Smooth muscle cell (in vitro differentiated cells): Measurements from ENCODE around the gene OTULIN. TPM values are rescaled to one million over a fixed set of nuclear protein-coding genes. Genes with fewer than 3 reads are reported as not detected.

Experiments used
- DNase-seq: peaks from one replicate; lab custom pipeline; 2025; ENCODE audit not compliant: unreplicated experiment; lab: John Stamatoyannopoulos, UW
- H2AFZ ChIP-seq: fragments of 200-600 bp; sonication (generic); 2 replicates; pipeline ENCODE4 v1.6.0; 2016; ENCODE audit warnings: antibody characterized with exemption, low read depth, mild to moderate bottlenecking
- H3F3A ChIP-seq: fragments of 200-600 bp; sonication (generic); 2 replicates; pipeline ENCODE4 v1.6.0; 2017; ENCODE audit warnings: antibody characterized with exemption, low read depth
- H3K27ac ChIP-seq: fragments of 200-600 bp; sonication (generic); 2 replicates; pipeline ENCODE4 v1.5.1; 2016; ENCODE audit warnings: low read depth, mild to moderate bottlenecking
- H3K27me3 ChIP-seq: fragments of 200-600 bp; sonication (generic); 2 replicates; pipeline ENCODE4 v1.6.1; 2016; ENCODE audit warnings: low read depth, mild to moderate bottlenecking
- H3K36me3 ChIP-seq: fragments of 200-600 bp; sonication (generic); 2 replicates; pipeline ENCODE4 v1.5.1; 2016; ENCODE audit warnings: low read depth
- H3K4me1 ChIP-seq: fragments of 200-600 bp; sonication (generic); 2 replicates; pipeline ENCODE4 v1.5.1; 2016; ENCODE audit warnings: low read depth
- H3K4me2 ChIP-seq: fragments of 200-600 bp; sonication (generic); 2 replicates; pipeline ENCODE4 v1.6.0; 2016; ENCODE audit warnings: mild to moderate bottlenecking
- H3K4me3 ChIP-seq: fragments of 200-600 bp; sonication (generic); 2 replicates; pipeline ENCODE4 v1.5.1; 2016; ENCODE audit warnings: mild to moderate bottlenecking
- H3K79me2 ChIP-seq: fragments of 200-600 bp; sonication (generic); 2 replicates; pipeline ENCODE4 v1.6.0; 2016; ENCODE audit warnings: low read depth, mild to moderate bottlenecking
- H3K9ac ChIP-seq: fragments of 200-600 bp; sonication (generic); 2 replicates; pipeline ENCODE4 v1.6.0; 2016; ENCODE audit warnings: low read depth
- H3K9me3 ChIP-seq: fragments of 200-600 bp; sonication (generic); replicated peaks from 2 replicates; pipeline ENCODE4 v1.5.1; 2016; ENCODE audit warnings: low read depth
- H4K20me1 ChIP-seq: fragments of 200-600 bp; sonication (generic); 2 replicates; pipeline ENCODE4 v1.6.0; 2016; ENCODE audit warnings: low read depth
- WGBS: methylation state at CpG from one replicate; pipeline ENCODE4 v1.1.7; 2016; ENCODE audit warnings: low lambda C conversion rate; 5-methylcytosine and 5-hydroxymethylcytosine counted together
- polyA plus RNA-seq: library from polyadenylated mRNA; unstranded; fragments of >200 nt; fragmentation: Nextera tagmentation; extraction: Ambion mirVana; gene quantifications from 2 replicates; pipeline ENCODE4 v1.2.1, GENCODE V29; 2016
- total RNA-seq: library from RNA; depleted of rRNA; stranded (reverse); fragments of >200 nt; gene quantifications from 2 replicates; pipeline ENCODE4 v1.2.3, GENCODE V29; 2014
- TF ChIP-seq, protein P1 (sequence below): fragments of 200-600 bp; sonication (generic); IDR thresholded peaks from 2 replicates; pipeline ENCODE4 v1.5.1; 2017; ENCODE audit warnings: borderline replicate concordance, mild to moderate bottlenecking, antibody characterized with exemption; ENCODE audit not compliant: insufficient read depth, poor library complexity, severe bottlenecking

The OTULIN gene
- total and polyA plus RNA-seq, 2 experiments from 2014 or later: 17.6 to 30.3 TPM

DNA sequence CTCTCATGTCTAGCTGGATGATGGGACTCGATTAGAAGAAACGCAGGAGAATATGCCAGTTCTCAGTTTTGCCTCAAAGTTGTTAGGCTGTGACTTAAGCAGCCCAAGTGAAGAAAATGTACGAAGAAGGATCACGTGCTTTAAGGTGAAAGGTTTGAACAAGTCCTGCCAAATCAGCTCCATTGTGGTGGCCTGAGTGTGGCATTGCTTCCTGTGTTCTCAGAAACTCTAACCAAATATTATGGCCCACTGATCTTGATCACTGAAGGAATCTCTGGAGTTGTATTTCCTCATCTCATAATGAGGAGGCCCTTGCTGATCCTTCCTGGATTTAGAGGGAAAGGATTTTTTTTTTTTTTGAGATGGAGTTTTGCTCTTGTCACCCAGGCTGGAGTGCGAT is 44.0 kb downstream of the OTULIN start:
- no peaks in the 10 kb centered on the region for H4K20me1 ChIP-seq
- H2AFZ ChIP-seq: no peak overlapping the region
- no peak for DNase-seq
- H3K9me3 ChIP-seq: no peaks in the 10 kb centered on the region
- H3K9ac ChIP-seq: no peak overlapping the region
- H3F3A ChIP-seq: peaks cover 3% of the 10 kb centered on the region
- no peaks in the 10 kb centered on the region for H3K27me3 ChIP-seq
- H3K4me2 ChIP-seq: no peak overlapping the region
- H3K36me3 ChIP-seq: peaks cover 7% of the 10 kb centered on the region
- H3K27ac ChIP-seq: no peak overlapping the region
- 99% methylated on average over 5 of the region's 5 CpGs for WGBS
- no peaks in the 10 kb centered on the region for H3K79me2 ChIP-seq
- TF ChIP-seq, protein P1, sequence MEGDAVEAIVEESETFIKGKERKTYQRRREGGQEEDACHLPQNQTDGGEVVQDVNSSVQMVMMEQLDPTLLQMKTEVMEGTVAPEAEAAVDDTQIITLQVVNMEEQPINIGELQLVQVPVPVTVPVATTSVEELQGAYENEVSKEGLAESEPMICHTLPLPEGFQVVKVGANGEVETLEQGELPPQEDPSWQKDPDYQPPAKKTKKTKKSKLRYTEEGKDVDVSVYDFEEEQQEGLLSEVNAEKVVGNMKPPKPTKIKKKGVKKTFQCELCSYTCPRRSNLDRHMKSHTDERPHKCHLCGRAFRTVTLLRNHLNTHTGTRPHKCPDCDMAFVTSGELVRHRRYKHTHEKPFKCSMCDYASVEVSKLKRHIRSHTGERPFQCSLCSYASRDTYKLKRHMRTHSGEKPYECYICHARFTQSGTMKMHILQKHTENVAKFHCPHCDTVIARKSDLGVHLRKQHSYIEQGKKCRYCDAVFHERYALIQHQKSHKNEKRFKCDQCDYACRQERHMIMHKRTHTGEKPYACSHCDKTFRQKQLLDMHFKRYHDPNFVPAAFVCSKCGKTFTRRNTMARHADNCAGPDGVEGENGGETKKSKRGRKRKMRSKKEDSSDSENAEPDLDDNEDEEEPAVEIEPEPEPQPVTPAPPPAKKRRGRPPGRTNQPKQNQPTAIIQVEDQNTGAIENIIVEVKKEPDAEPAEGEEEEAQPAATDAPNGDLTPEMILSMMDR: no peak
- H3K4me3 ChIP-seq: no peak overlapping the region
- H3K4me1 ChIP-seq: no peaks in the 10 kb centered on the region

GRCh38 chr5:14710313-14710994 is 45.9 kb downstream of the OTULIN start:
- Histone ChIP-seq H3K27ac (no peak overlapping the region), H3K9me3 (no peaks in the 10 kb centered on the region), H3K4me3 (no peak overlapping the region), H4K20me1 (no peaks in the 10 kb centered on the region), H2AFZ (no peak overlapping the region), H3K79me2 (no peaks in the 10 kb centered on the region), H3K36me3 (peaks cover 7% of the 10 kb centered on the region), H3K9ac (no peak overlapping the region), H3K27me3 (no peaks in the 10 kb centered on the region), H3F3A (peaks cover 3% of the 10 kb centered on the region), H3K4me2 (no peak overlapping the region), H3K4me1 (no peaks in the 10 kb centered on the region)
- TF ChIP-seq, protein P1: no peak
- WGBS: 95% methylated on average over 28 of the region's 28 CpGs
- DNase-seq: no peak

DNA sequence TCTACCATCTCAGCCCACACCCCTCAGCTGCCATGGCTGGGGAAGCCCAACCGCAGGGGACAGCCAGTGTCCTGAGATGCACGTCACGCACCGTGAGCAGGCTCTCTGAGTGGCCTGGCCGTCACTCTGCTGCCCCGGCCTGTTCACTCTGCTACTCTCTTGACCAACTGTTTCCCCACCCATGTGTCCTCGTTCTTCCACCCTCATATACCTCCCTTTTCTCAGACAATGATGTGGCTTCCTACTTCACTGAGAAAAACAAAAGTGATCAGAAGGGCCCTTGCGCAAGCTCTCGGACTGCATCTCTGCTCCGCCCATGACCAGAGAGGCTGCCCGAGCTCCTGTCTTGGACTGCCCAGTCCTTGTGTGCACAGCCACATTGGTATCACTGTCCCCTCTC is 47.6 kb downstream of the OTULIN start:
- Histone ChIP-seq H2AFZ (no peak overlapping the region), H3K4me3 (no peak overlapping the region), H3K9me3 (no peaks in the 10 kb centered on the region), H3F3A (peaks cover 5% of the 10 kb centered on the region), H3K4me2 (no peak overlapping the region), H3K27me3 (no peaks in the 10 kb centered on the region), H3K9ac (no peak overlapping the region), H3K4me1 (no peaks in the 10 kb centered on the region), H3K79me2 (no peaks in the 10 kb centered on the region), H3K27ac (no peak overlapping the region), H4K20me1 (no peaks in the 10 kb centered on the region), H3K36me3 (peaks cover 7% of the 10 kb centered on the region)
- 99% methylated on average over 11 of the region's 11 CpGs for WGBS
- TF ChIP-seq, protein P1: no peak
- DNase-seq: no peak

- no peak overlapping the region for H2AFZ ChIP-seq
- DNase-seq: no peak
- no peaks in the 10 kb centered on the region for H3K9me3 ChIP-seq
- H3K4me2 ChIP-seq: no peak overlapping the region
- H3K36me3 ChIP-seq: peaks cover 7% of the 10 kb centered on the region
- H3K9ac ChIP-seq: no peak overlapping the region
- no peaks in the 10 kb centered on the region for H3K4me1 ChIP-seq
- no peaks in the 10 kb centered on the region for H3K27me3 ChIP-seq
- H3K79me2 ChIP-seq: no peaks in the 10 kb centered on the region
- H3F3A ChIP-seq: peaks cover 5% of the 10 kb centered on the region
- TF ChIP-seq, protein P1: no peak
- WGBS: over 99% methylated on average over 17 of the region's 17 CpGs
- H3K4me3 ChIP-seq: no peak overlapping the region
- no peaks in the 10 kb centered on the region for H4K20me1 ChIP-seq
- H3K27ac ChIP-seq: no peak overlapping the region
These were observed 48.1 kb downstream of the OTULIN start for GRCh38 chr5:14712666-14713065.
